Kidney (tissue), 14 donors: ENCODE measurements around the gene CCDC138. TPM values are rescaled to one million over a fixed set of nuclear protein-coding genes. Genes with fewer than 3 reads are reported as not detected.

Experiments used
- DNase-seq, 5 donors: peaks; one replicate each; pipeline ENCODE4 v3.0.0-alpha.2; 2013 to 2020
- FAIRE-seq: peaks from 2 replicates; lab custom pipeline; 2012; peaks lifted over from hg19 to GRCh38; lab: Jason Lieb, UNC
- H3K27ac ChIP-seq, 2 donors: one replicate each; pipeline ENCODE4 v1.7.0; 2013; ENCODE audit warnings: low read depth in 2 of 2, low read length in 2 of 2, inconsistent platforms in 1 of 2
- H3K27me3 ChIP-seq: one replicate; pipeline ENCODE4 v1.7.1; 2013; ENCODE audit warnings: low read length, inconsistent platforms; ENCODE audit not compliant: control insufficient read depth, insufficient read depth
- H3K36me3 ChIP-seq, 3 donors: one replicate each; pipeline versions ENCODE4 v1.7.0 to v1.7.1; 2013; ENCODE audit warnings: low read length in 3 of 3, control low read depth in 1 of 3, inconsistent platforms in 1 of 3; ENCODE audit not compliant: insufficient read depth in 3 of 3, control insufficient read depth in 2 of 3
- H3K4me1 ChIP-seq, 3 donors: one replicate each; pipeline versions ENCODE4 v1.7.0 to v1.7.1; 2013; ENCODE audit warnings: low read length in 3 of 3, inconsistent platforms in 1 of 3, low read depth in 1 of 3; ENCODE audit not compliant: control insufficient read depth in 2 of 3, insufficient read depth in 2 of 3
- H3K4me3 ChIP-seq, 3 donors: one replicate each; pipeline versions ENCODE4 v1.7.0 to v1.8.1; 2013; ENCODE audit warnings: low read length in 3 of 3, control low read depth in 1 of 3, inconsistent platforms in 1 of 3
- H3K9ac ChIP-seq, 3 donors: one replicate each; pipeline versions ENCODE4 v1.7.0 to v1.7.1; 2013; ENCODE audit warnings: low read length in 3 of 3, control low read depth in 1 of 3, inconsistent platforms in 1 of 3
- H3K9me3 ChIP-seq, 3 donors: one replicate each; pipeline versions ENCODE4 v1.7.0 to v1.7.1; 2013; ENCODE audit warnings: low read length in 3 of 3, control low read depth in 1 of 3, inconsistent platforms in 1 of 3; ENCODE audit not compliant: control insufficient read depth in 2 of 3, insufficient read depth in 1 of 3
- intact Hi-C: fragments of 100-400 bp; cut with DNase I; formaldehyde crosslinking; loops from one replicate; pipeline ENCODE4 v1.11.1; 2022
- polyA plus RNA-seq: library from polyadenylated mRNA; stranded (reverse); fragments of 350-450 nt; fragmentation: Illumina TruSeq; extraction: RNeasy Lipid Tissue Mini Kit (QIAGEN cat#74804); gene quantifications from one replicate; pipeline ENCODE4 v1.2.3, GENCODE V29; 2014; ENCODE audit warnings: low read depth, low replicate concordance; ENCODE audit not compliant: insufficient read depth
- total RNA-seq: library from RNA; stranded (reverse); fragmentation: NEBNext Ultra II Directional; extraction: Animal tissue kit (Norgen Biotek cat#: 25700); gene quantifications from one replicate; pipeline ENCODE4 v1.2.1, GENCODE V29; 2021
- TF ChIP-seq, protein P1 (sequence below): IDR thresholded peaks from 3 replicates; pipeline ENCODE4 v1.5.1; 2012; ENCODE audit warnings: mild to moderate bottlenecking, moderate library complexity, borderline replicate concordance; ENCODE audit not compliant: insufficient read depth; ENCODE audit errors: extremely low read depth
- donor health status: control.
- donor health status: control.
- donor health status: control.
- donor health status: control.
- donor health status: control.
- donor health status: DM: yes; HTN: yes; CAD: no.
- donor health status: Normal renal cell carcinoma (clear cell type).

The CCDC138 gene
- total and polyA plus RNA-seq, 2 donors from 2014 or later: 1.3 to 3.2 TPM

DNA sequence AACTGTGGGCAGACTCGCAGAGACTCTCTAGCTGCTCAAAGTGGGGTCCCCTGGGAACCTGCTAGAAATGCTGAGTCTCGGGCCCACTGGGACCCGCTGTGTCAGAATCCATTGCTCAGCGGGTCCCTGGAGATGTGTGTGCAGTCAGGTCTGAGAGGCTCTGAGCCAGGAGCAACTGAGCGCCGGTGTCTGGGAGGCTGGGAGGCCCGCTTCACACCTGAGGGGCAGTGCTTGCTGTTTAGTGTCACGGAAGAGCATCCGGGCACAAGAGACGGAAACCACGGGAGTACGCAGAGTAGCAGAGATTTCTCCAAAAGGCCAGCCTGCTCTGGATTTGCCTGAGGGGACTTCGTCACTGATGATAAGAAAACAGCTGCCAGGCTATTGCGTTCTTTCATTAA lies 132.4 kb downstream of the CCDC138 start:
- Histone ChIP-seq H3K9ac (no peak overlapping the region), H3K27me3 (no peaks in the 10 kb centered on the region), H3K4me3 (no peak overlapping the region), H3K36me3 (no peaks in the 10 kb centered on the region), H3K27ac (no peak overlapping the region), H3K4me1 (no peaks in the 10 kb centered on the region), H3K9me3 (no peaks in the 10 kb centered on the region)
- intact Hi-C loops: no loop called here
- TF ChIP-seq, protein P1, sequence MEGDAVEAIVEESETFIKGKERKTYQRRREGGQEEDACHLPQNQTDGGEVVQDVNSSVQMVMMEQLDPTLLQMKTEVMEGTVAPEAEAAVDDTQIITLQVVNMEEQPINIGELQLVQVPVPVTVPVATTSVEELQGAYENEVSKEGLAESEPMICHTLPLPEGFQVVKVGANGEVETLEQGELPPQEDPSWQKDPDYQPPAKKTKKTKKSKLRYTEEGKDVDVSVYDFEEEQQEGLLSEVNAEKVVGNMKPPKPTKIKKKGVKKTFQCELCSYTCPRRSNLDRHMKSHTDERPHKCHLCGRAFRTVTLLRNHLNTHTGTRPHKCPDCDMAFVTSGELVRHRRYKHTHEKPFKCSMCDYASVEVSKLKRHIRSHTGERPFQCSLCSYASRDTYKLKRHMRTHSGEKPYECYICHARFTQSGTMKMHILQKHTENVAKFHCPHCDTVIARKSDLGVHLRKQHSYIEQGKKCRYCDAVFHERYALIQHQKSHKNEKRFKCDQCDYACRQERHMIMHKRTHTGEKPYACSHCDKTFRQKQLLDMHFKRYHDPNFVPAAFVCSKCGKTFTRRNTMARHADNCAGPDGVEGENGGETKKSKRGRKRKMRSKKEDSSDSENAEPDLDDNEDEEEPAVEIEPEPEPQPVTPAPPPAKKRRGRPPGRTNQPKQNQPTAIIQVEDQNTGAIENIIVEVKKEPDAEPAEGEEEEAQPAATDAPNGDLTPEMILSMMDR: no peak
- DNase-seq: peak in 1 of 5 donors; percentile 36
- no peak for FAIRE-seq

DNA sequence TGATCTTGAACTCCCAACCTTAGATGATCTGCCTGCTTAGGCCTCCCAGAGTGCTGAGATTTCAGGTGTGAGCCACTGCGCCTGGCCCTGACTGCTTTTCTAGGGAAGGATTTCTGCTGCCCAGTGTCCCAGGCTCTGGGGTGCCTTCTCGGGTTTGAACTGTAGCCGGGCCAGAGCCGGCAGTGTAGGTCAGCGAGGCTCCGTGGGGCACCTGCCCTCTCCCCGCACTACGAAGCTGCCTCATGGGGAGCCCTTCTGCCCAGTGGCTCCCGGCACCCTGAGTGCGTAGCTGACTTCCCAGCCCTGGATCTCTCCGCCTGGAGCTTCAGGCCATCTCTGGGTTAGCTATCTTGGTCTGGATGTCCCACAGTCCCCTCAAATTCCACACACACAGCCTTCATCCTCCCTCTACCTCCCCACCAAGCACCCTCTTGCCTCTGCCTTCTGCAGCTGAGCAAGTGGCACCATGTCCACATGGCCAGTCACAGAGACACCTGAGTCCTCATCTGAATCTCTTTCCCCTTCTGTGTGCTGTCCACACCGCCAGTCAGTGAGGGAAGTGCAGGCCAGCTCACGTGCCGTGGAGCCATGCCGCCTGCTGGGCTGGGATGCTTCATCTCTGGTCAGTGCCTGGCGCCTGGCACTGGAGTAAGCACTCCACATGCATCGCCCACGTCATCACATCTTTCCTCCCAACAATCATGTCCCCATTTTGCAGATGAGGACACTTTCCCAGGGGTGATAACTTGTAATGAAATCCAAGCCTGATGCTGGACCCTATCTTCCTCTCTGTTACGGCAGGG lies 133.2 kb downstream of the CCDC138 start:
- Histone ChIP-seq H3K27me3 (no peaks in the 10 kb centered on the region), H3K4me1 (no peaks in the 10 kb centered on the region), H3K9me3 (no peaks in the 10 kb centered on the region), H3K9ac (no peak overlapping the region), H3K4me3 (no peak overlapping the region), H3K36me3 (no peaks in the 10 kb centered on the region), H3K27ac (no peak overlapping the region)
- DNase-seq (peak in 1 of 5 donors; percentile 29), FAIRE-seq (no peak)
- intact Hi-C loops: no loop called here
- TF ChIP-seq, protein P1: no peak

DNA sequence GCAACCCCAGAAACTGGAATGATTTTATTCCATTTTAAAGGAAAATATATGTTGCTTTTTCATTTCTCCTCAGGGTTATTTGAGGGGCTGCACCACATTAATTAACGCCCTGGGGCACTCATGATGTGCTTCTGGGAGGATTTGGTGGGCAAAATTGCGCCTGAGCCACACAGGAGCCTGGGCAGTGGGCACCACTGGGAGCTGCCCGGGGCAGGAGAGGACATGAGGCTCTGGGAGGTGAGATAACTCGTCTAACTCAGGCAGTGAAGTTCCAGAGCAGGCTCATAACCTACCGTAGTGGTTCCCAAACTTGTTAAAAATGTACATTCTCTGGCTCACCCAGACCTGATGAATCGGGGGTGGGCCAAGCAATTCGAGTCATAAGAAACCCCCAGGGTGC lies 134.1 kb downstream of the CCDC138 start:
- TF ChIP-seq, protein P1: no peak
- H3K9me3 ChIP-seq: no peaks in the 10 kb centered on the region
- FAIRE-seq (no peak), DNase-seq (peak in 1 of 5 donors; percentile 14)
- no peak overlapping the region for H3K9ac ChIP-seq
- H3K27ac ChIP-seq: no peak overlapping the region
- no peaks in the 10 kb centered on the region for H3K27me3 ChIP-seq
- intact Hi-C loops: no loop called here
- no peaks in the 10 kb centered on the region for H3K4me1 ChIP-seq
- H3K4me3 ChIP-seq: no peak overlapping the region
- H3K36me3 ChIP-seq: no peaks in the 10 kb centered on the region
